GM20431 (cell line): ENCODE data around the gene CMIP.
"Not testable (repeated sequence)": the region's sequence is repeated elsewhere in the genome, so short reads cannot be mapped to it uniquely, and the experiment has no call there.

Source experiments
- in situ Hi-C: fragments of 300-500 bp; cut with MseI, MboI; formaldehyde crosslinking; loops from one replicate; pipeline ENCODE4 v1.15.0; 2020; ENCODE audit warnings: low sequenced_read_pairs; ENCODE audit not compliant: unreplicated experiment

Gene CMIP

DNA sequence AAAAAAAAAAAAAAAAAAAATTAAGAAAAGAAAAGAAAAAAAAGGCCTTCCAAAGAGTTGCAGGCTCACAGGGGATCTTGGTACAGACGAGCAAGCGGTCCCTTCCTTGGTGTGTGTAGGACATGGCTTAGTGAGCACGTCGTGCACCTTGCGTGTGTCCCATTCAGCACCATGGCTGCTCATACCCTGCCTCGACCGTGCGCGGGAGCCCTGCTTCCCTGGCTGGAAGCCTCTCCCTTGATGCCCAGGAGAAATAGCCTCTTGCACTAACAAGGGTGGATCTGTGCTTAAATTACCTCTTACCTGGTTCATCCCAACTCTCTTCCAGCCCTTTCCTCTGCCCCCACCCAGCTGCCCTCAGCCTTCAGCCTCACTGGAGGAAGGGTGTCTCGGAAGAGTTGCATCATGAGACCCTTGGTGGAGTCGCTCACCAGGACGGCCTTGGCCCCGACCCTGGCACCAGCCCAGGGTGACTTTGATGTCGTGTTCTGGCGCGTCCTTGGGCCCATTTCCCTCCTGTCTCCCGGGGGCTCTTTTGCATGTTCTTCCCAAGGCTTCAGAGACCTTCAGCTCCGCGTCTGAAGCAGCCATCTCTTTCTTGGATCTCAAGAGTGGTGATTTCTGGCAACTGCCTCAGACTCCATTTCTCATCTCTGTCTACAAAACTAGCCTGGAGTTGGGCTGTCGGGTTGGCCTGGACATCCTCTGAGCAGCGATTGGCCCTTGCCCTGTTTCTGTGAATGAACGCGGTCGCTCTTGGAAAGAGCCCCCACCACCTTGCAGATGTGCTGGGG, 127.2 kb downstream of the CMIP start:
- in situ Hi-C loops = no loop called here

DNA sequence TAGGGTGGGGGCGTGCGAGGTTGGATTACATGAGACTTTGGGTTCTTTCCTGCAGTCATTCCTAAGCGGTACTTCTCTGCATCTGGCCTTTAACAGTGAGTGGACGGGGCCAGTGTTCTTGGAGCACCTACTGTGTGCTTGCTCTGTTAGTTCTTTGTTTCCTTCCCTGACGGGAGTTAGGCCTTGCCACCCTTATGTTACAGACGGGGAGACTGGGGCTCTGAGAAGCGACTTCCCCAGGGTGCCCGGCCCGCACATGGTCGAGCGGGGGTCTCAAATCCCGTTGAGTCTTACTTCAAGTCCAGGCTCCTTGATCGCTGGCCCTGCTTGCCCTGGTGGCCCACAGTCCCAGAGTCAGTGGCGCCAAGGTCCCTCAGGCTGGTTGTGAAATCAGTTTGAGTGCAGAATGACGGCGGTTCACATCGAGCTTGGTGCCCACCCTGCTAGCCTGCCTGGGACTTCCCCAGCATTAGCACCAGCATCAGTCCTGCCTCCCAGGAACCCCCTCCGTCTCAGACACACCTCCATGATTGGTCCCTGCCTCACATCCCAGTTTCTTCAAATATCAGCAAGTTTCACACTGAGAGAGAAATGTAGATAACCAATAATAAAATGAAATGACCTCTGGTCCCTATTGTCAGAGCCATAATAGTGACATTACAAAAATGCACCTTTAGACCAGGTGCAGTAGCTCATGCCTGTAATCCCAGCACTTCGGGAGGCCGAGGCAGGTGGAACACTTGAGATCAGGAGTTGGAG, 128.0 kb downstream of the CMIP start:
- in situ Hi-C loops = no loop called here

DNA sequence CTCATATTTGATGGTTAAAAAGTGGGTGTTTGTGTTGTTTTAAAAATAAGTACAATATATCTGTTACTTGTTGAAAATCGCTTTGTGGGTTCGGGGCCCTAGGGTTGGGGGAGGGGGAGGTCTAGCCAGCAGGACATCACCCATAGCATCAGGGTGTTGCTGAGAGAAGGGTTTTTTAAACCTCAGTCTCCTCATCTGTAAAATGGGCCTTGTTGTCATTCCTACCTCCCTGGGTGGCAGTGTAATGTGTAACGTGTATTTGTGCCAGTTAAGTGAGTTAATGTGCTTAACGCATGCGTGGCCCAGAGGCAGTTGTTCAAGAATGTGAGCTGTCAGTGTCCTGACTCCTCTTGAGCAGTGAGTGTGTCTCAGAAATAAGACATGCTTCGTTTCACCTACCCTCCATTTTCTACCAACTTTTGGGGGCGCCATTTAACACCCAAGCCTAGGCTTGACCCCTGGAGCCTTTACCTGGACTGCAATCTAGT, 129.0 kb downstream of the CMIP start:
- in situ Hi-C loops = no loop called here

DNA sequence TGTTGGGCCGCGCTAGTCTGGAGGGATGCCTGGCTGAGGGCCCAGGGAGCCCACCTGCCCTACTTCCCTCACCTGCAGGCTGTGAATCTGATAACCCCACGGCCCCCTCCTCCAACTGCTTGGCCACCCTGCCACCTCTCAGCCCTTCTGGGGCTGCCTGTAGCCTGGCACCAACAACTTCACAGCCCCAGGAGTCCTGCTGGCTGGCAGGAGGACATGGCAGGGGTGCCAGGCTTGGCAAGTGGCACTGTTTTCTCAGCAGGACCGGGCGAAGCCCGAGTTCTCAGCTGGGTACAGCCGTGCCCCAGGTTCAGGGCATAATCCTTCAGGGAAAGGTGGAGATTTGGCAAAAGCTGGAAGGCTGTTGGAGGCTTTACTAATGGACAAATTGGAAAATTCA, 129.6 kb downstream of the CMIP start:
- in situ Hi-C loops = no loop called here

DNA sequence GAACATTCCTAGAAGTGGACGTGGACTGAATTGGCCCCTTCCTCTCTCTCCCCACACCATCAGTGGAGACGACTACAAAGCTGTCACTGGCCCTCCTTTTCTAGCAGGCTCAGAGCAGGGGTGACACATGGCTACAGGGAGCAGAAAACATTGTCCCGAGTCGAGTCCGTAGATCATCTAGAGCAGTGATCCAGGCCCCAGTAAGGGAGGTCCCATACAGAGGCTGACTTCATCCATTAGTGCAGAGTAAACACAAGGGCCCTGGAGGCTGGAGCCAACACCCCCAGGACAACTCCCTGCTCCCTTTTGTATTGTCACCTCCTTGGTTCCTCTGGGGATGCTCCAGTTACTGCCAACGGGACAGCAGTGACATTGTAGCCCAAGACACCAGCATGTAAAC, 130.7 kb downstream of the CMIP start:
- in situ Hi-C loops = no loop called here

DNA sequence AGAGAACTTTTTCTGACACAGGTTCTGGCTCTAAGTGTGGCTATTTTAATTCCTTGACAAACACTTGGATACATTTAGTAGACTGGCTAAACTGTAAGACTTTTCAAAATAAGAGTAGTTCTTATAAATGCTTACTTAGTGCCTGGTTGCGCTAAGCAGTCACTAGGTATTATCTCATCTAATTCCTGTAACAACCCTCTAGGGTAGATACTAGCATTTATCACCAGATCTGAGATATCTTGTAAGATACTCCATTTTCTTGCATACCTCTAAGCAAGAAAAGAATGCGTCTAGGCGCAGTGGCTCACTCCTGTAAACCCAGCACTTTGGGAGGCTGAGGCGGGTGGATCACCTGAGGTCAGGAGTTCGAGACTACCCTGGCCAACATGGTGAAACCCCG, 131.2 kb downstream of the CMIP start:
- in situ Hi-C loops = no loop called here

DNA sequence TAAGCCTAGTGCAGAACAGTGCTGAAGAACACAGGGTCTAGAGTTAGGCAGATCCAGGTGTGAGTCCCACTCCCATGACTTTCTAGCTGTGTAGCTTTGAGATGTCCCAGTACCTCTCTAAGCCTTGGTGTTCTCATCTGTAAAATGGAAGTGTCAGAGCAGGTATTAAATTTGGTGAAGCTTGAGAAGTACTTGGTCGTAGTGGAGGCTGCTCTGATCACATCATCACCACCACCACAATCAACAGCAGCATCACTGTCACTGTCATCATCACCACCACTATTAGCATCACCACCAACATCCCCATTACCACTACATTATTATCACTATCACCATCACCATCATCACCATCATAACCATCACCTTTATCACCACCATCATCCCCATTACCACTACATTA, 132.1 kb downstream of the CMIP start:
- in situ Hi-C loops = no loop called here

DNA sequence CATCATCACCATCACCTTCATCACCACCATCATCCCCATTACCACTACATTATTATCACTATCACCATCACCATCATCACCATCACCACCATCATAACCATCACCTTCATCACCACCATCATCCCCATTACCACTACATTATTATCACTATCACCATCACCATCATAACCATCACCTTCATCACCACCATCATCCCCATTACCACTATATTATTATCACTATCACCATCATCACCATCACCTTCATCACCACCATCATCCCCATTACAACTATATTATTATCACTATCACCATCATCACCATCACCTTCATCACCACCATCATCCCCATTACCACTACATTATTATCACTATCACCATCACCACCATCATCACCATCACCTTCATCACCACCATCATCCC, 132.7 kb downstream of the CMIP start:
- in situ Hi-C loops = not testable (repeated sequence)

DNA sequence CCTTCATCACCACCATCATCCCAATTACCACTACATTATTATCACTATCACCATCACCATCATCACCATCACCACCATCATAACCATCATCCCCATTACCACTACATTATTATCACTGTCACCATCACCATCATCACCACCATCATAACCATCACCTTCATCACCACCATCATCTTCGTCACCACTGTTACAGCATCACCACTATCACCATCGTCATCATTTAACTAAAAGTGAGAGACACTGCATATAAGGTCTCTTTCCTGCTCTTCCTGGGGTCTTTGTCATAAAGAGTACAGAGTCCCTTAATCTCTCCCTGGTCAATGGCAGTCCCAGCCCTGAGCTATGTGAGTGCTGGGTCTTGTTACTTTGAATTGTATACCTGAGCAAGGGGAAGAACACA, 133.5 kb downstream of the CMIP start:
- in situ Hi-C loops = no loop called here

DNA sequence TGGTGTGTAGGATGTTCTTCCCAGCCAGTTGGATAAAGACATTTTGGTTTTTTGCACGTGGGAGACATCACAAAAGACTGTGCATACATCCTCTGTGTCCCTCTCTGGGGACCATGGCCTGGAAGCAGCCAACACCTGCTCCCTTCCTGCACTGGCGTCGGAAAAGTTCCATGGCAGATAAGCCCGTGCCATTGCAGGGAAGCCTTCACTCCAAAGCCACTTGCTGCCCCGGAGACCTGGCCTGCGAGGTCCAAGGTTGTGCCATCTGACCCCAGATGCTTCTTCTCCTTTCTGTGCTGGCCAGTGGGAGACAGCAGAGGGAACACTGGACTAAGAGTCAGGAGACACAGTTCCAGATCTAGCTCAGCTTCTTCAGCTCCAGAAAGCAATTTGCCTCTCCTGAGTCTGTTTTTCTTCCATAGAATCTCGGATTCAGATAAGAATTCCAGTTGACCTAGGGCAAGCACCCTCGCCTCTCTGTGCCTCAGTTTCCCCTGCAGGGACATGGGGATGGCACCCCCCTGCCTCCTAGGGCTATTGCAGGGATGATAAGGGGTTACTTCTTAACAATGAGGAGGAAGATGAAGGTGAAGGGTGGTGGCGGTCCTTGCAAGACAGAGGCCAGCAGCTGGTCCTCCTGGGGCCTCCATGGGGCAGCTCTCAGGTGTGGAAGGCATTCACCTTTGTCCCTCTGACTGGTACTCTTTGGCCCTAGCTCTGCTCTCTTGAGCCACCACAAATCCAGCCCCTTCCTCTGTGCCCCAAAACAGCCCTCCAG, 134.2 kb downstream of the CMIP start:
- in situ Hi-C loops = no loop called here

DNA sequence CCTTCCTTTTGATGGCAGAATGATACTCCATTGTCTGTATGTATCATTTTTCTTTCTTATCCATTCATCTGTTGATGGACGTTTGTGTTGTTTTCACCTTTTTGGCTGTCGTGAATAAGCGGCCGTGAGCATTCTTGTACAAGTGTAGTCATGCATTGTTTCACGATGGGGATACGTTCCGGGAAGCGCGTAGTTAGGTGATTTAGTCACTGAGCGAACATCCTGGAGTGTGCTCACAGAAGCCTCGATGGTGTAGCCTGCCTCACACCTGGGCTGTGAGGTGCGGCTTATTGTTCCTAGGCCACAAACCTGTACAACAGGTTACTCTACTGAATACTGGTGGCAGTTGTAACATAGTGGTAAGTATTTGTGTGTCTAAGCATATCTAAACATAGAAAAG, 136.5 kb downstream of the CMIP start:
- in situ Hi-C loops = no loop called here

DNA sequence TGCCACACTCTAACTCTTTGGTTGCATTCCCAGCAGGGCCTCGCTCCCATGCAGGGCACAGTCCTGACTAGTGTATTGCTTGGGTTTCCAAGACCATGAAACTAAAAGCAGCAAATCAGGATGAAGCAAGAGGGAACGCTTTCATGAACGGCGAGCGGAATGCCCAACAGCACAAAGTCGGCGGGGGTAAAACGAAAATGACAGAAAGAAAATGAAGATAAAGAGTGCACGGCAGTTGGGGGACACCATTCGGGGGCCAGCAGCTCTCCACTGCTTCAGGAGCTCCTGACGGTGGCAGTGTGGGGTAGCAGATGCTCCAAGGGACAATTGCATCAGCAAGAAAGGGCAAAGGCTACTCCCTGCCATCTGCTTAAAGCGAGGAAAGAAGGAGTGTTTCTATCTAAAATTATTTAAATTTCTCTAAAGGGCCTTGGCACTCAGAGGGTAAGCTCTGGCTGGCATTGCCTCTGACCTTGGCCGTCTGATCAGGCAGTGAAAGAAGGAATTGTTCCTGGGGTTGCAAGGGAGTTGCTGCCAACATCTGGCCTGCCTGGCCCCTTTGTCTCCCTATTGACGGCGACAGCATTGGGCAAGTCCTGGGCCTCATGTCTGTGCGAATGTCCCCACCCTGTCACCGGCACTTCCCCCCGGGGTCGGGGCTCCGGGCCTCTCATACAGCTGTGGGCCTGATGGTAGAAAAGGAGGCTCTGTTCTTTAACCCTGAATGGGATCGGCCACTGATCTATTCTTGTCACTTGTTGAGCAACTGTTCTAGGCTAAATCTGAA, 138.2 kb downstream of the CMIP start:
- in situ Hi-C loops = no loop called here

DNA sequence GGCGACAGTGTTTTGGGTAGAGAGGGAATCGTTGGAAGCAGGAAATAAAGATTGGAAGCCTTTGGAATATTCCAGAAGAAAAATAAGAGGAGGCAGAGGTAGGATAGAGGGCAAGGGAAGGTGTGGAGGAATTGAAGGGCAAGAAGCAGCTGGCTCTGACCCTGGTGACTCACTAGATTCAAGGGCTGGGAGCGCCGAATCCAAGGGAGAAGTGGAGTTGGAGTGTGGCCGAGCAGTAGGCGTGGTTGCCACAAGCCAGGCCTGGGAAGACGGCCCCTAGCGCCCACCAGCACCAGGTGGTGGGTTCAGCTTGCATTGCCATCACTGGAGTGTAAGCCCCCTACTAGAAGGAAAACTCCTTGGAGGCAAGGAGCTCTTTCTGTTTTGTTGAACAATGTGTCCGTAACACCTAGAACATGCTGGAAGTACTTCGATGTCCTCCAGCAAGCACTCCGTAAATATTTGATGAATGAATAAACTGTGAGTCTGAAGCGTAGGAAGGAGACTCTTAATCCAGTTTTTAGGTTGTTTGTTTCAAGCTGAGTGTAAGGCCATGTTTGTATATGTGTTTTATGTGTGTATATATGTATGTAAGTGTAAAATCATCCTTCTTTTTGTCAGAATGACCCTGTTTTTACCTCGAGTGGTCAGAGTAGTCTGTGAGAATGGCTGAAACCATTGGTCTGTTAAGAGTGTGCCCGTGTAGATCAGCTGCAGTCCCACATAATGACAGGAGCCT, 139.5 kb downstream of the CMIP start:
- in situ Hi-C loops = no loop called here

DNA sequence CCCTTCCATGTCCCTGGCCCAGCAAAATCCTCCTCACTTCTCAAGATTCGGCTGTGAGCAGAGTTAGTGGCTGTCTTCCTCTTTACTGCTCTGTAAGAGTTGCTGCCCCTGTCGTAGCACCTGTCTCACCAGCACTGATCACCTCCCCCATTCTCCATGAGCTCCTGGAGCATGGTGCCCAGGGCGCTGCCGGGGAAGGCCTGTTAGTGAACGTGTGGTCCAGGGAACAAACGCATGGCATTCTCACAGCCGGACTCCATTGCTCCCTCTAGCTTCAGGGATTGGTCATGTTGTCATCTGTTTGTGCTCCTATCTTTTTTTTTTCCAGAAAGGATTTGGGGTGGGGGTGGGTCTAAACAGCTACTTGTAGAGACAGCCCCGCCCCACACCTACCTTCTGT, 141.2 kb downstream of the CMIP start:
- in situ Hi-C loops = no loop called here

DNA sequence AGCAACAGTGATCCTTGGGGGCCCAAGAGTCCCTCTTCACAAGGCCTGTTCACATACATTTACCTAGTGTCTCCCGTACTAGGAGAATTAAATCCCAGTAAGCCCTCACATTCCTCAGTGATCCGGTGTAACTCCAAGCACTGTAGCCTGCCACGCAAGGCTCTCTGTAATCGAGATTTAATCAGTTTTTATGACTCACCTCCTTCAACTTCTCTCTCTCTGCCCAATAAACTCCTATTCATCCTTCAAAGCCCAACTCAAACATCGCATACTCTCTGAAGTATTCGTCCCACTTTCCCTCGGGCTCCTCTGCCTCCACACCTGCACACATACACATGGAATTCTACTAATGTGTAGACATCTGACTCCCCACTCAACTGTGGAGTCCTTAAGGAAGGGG, 141.8 kb downstream of the CMIP start:
- in situ Hi-C loops = no loop called here

DNA sequence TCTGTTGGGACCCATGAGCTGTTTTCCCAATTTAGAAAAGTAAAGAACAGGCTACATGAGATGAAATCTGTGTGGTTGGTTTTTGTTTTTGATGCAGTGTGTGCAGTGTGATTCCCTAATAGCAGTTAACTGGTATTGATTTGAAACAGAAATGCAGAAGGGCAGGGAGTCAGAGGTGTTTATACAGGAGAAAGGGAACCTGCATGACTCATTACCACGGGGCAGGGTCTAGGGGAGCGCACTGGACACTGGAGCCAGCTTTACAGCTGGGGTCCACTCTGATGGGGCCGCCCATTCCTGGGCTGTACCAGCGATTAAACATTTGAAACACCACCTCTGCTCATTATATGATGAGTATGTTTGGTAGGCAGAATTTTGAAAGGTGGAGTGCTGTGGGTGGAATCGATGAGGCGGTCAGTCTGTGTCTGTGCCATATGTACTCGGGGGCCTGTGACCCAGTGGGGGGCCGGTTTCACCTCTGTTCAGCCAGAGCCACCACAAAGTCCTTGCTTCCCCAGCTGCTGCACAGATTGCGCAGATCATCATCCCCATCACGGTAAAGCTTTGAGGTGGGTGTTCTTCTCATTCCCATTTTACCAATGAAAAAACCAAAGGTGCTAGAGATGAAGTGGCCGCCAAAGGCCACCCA, 142.5 kb downstream of the CMIP start:
- in situ Hi-C loops = no loop called here

DNA sequence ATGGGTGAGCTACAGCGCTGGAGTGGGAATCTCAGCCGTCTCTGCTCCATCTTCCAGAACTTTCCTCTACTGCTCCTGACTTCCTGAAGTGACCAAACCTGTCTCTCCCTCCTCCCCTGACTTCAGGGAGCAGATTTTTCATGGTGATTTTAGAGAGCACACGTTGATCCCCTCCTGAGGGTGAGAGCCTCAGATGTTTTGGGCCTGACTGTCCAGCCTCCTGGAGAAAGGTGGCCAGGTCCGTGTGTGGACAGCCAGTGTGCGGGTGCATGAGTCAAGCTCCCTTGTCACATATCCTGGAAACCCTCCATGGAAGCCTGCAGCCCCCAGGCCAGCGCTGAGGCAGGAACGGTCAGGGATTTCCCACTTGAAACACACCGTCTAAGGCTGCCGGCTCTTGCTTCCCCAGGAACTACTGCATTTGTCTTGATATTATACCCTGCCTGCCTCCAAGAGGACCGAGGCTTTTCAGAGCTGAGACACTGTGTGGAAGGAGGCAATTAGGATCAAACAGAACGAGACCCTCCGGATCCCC, 143.1 kb downstream of the CMIP start:
- in situ Hi-C loops = no loop called here

DNA sequence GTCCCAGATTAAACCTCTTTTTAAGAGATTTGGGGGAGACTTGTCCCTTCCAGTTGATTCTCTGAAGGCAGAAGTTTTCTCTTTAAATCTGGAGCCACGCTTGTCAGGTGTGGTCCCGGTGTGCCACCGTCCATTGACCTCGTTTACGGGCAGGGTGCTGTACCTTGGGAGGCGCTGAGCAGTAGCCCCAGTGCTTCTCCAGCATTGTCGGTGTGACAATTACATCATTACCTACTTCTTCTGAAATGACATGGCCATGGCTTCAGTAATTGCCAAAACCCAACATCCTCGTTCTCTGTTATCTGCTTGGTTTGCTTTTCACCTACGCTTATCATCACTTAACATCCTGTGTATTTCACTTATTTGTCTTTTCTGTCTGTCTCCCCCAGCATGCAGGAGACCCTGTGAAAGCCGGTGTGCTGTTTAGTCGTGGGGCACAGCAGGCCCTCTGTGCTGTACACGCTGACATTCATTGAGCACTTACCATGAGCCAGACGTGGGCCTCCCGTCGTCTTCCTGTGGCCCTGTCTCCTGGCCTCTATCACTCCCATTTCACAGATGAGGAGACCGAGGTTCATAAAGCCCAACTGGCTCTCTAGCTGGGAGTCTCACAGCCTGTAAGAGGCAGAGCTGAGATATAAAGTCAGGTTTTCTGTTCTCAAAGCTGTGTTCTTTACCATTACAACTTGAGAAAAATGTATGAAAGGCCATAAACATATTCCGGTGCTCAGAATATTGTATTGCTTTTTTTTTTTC, 143.9 kb downstream of the CMIP start:
- in situ Hi-C loops = no loop called here
